HS-5 (cell line): Measurements from ENCODE around the gene ZNF831.

Experiments
- DNase-seq: peaks from one replicate; pipeline ENCODE4 v3.0.0-alpha.2; 2012; ENCODE audit warnings: low read depth

ZNF831 gene

DNA sequence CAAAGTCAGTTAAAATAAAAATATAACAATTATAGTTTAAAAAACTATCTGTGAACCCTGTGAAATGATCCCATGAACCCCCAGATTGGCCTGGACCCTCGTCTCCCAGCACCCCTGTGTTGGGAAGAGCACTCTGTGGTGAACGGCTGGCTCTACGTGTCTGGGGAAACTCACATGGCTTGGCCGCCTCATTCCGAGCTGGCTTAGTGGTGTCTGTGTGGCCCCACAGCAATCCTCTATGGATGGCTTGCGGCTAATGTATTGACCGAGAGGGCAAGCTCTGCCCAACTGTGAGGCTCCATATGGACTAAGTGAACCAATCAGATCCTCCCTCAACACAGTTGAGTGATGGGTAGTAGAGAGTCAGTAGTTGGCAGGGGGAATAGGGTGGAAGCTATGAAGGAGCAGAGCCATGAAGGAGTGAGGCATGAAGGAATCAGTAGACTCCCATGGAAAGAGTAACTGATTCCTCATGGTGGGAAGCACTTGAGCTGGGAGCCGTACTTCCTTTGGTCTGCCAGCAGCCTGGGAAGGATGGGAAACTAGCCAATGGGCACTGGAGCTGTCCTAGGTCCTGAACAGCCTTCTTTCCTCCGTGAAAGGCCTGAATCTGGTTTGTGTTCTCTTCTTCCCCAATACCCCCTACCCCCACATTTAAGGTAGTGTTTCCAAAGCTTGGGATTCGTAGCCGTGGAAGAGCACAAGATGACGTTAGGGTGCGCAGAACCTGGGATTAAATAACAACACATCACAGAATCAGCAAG is 21.6 kb upstream of the ZNF831 start:
- DNase-seq = no peak

GRCh38 chr20:59143326-59143725 is 20.3 kb upstream of the ZNF831 start:
- no peak for DNase-seq

GRCh38 chr20:59144179-59144830 is 19.3 kb upstream of the ZNF831 start:
- DNase-seq = no peak

- no peak for DNase-seq
Measured at GRCh38 chr20:59144831-59145196, 18.8 kb upstream of the ZNF831 start.

- DNase-seq = no peak
Measured at GRCh38 chr20:59145247-59145923, 18.2 kb upstream of the ZNF831 start.

GRCh38 chr20:59145924-59146779 is 17.5 kb upstream of the ZNF831 start:
- DNase-seq = no peak

DNA sequence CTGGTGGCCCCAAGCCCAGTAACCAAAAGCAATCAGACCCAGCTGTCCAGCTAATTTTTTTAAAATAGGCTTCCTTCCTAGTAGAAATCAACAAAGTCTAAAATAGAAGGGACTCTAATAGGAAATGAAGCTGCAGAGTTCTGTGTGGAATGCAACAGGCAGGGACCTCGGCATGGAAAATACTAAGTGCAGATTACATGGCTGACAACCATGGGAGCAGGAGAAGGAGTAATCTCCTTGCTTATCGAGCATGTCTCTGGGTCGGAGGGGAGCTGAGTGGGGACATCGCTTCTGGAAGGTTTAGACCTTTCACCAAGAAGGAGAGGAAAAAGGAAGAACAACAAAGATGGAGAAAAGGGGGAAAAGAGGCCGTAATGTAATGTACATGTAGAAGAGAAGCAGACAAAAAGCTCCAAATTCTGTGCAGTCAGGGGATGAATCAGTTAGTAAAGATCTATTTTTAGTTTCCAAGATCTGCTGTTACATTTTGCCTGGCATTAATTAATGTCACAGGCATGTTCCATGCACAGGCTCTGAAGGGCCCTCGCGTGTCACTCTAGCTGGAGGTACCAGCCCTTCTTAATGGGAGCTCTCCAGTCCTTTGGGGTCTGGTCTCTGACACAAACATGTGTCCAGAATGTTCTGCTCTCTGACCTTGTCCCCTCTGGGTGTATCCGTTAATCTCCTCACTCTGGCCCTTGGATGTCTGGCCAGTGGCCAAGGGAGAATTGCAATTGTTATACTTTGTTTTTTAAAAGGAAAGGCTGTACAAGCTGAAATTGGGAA is 16.6 kb upstream of the ZNF831 start:
- DNase-seq = no peak

GRCh38 chr20:59147586-59147985 is 16.0 kb upstream of the ZNF831 start:
- DNase-seq = no peak

- DNase-seq = no peak
Measured at GRCh38 chr20:59148701-59149493, 14.7 kb upstream of the ZNF831 start.

GRCh38 chr20:59149678-59150504 is 13.7 kb upstream of the ZNF831 start:
- DNase-seq = no peak

DNA sequence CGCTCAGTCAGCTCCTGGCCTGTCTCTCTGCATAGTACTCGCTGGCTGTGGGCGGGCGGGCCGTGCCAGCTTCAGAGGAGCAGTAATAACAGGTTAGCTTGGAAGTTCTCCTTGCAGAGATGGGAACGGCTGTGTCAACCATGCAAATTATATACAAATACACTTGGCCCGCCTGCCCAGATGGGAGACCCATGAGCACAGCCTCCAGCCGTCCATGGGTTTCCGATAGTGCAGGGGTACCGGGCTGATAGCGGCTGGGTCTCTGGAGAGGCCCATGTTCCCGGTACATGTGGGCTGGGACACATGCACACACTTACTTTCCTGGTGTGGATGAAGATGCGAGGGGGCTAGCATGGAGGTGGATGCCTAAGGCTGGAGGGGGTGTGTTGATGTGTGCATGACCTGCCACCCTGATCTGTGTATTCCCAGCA is 12.8 kb upstream of the ZNF831 start:
- DNase-seq = no peak

GRCh38 chr20:59151391-59151790 is 12.2 kb upstream of the ZNF831 start:
- no peak for DNase-seq

GRCh38 chr20:59151820-59152219 is 11.8 kb upstream of the ZNF831 start:
- no peak for DNase-seq

GRCh38 chr20:59152559-59153354 is 10.9 kb upstream of the ZNF831 start:
- no peak for DNase-seq

DNA sequence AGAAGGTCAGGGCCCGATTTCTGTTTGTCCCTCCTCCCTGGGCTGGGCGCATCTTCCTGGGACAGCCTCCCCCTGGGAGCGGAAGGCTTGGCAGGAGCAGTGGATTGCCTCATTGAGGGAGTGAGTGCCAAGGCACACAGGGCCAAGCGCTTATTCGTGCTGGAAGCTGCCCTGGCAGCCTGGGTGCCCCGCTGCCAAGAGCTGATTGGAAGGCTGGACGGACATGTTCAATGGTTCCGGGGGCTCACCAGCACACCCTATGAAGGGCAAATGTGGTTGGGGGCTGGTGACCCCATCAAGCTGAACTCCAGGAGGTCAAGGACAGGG is 10.3 kb upstream of the ZNF831 start:
- DNase-seq = no peak

DNA sequence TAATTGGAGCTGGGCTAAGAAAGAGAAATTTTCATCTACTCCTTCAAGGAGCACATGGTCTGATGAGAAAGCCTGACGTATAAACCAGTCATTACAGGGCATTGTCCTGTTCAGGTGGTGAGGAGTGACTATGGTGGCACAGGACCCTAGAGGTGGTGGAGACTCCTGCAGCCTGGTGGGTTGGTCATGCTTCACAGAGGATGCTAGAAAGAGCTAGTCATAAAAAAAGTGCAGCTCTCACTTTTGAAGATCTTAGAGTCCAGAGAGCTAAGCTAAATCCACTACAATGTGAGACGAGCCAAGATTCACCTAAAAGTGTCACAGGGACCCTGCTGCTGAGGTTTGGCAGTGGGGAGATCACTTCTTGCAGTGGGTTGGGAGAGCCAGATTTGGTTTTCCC is 9.8 kb upstream of the ZNF831 start:
- DNase-seq = no peak

GRCh38 chr20:59154317-59155013 is 9.2 kb upstream of the ZNF831 start:
- DNase-seq = no peak

- no peak for DNase-seq
Measured at GRCh38 chr20:59157064-59157463, 6.6 kb upstream of the ZNF831 start.
